ENCODE measurements around the gene C1R. TPM values are rescaled to one million over a fixed set of nuclear protein-coding genes. Genes with fewer than 3 reads are reported as not detected.
"Not testable (repeated sequence)": the region's sequence is repeated elsewhere in the genome, so short reads cannot be mapped to it uniquely, and the experiment has no call there.

C1R gene
- polyA plus RNA-seq, 1 of the 3 experiments (the other 2 are of a cell fraction), result 20.1 TPM

- Histone ChIP-seq H3K9ac (peak overlapping the region; percentile 83; the same call in 1 of the 2 replicates), H3K4me1 (ENCODE audit: control insufficient read depth in 1 of 2, insufficient read depth in 2 of 2, low read depth in 1 of 2, low read length in 1 of 2) (peaks cover 0 to 15% of the 10 kb centered on the region in 2 experiments; a peak in 1 of 4 replicates), H3F3A (replicated peaks; ENCODE audit: insufficient read depth) (no peaks in the 10 kb centered on the region), H3K4me2 (peak overlapping the region; percentile 80), H4K20me1 (ENCODE audit: insufficient read depth) (no peaks in the 10 kb centered on the region), H3K27me3 (ENCODE audit: insufficient read depth) (no peaks in the 10 kb centered on the region), H3K4me3 (ENCODE audit: low read depth in 2 of 2, low read length in 1 of 2) (peak overlapping the region; percentile 55 to 56), H3K79me2 (ENCODE audit: insufficient read depth) (no peaks in the 10 kb centered on the region), H3K36me3 (replicated peaks in 1 of 2; ENCODE audit: control insufficient read depth in 1 of 2, insufficient read depth in 2 of 2, low read length in 1 of 2) (peaks cover 0 to 5% of the 10 kb centered on the region in 2 experiments), H3K9me2 (no peaks in the 10 kb centered on the region), H3K27ac (ENCODE audit: low read depth in 2 of 2, low read length in 1 of 2) (peak overlapping the region; percentile 61 to 83; a peak in 3 of 4 replicates), H2AFZ (ENCODE audit: low read depth) (no peak overlapping the region), H3K9me3 (0 out of 2 replicates have a peak, but pooled peaks cover 6% of the 10 kb centered on the region)
- TF ChIP-seq YY1 (IDR thresholded peaks at IDR 0.05; ENCODE audit: low read depth), result no peak
- no peak for TF ChIP-seq JUND (IDR thresholded peaks at IDR 0.05)
- TF ChIP-seq CTCF (IDR thresholded peaks at IDR 0.05), result no peak
- no peak for TF ChIP-seq SMC3 (IDR thresholded peaks at IDR 0.05; ENCODE audit: low read depth, low read length)
- TF ChIP-seq RFX5 (IDR thresholded peaks at IDR 0.05; ENCODE audit: low read length), result no peak
- no peak for TF ChIP-seq MXI1 (IDR thresholded peaks at IDR 0.05; ENCODE audit: low read depth, low read length)
- TF ChIP-seq TEAD4 (IDR thresholded peaks at IDR 0.05; ENCODE audit: borderline replicate concordance, insufficient read depth), result no peak
- no peak for TF ChIP-seq FOXJ3 (CRISPR knock-in tag; IDR thresholded peaks at IDR 0.05)
- no peak for TF ChIP-seq FOXM1 (IDR thresholded peaks at IDR 0.05; ENCODE audit: low read depth)
- TF ChIP-seq RAD21 (IDR thresholded peaks at IDR 0.05; ENCODE audit: low read length), result no peak
- TF ChIP-seq ELF1 (IDR thresholded peaks at IDR 0.05), result no peak
- WGBS (ENCODE audit: low lambda C conversion rate), result 67% methylated on average over 3 of the region's 3 CpGs
- no peak for DNase-seq
- POLR2A ChIA-PET, result interaction anchor here (2.7 kb wide), 1 partner anchor 164 kb away, joined by 20 read pairs; the partner anchor contains the start of genes C12orf57 and RNU7-1
- CTCF ChIA-PET, result interaction anchor here (0.6 to 3.9 kb wide), 10 partner anchors 8 to 163 kb away, joined by 3 to 28 read pairs (median 7); partner anchors contain the start of genes C12orf57, C1R, C1S and LPCAT3
Measured at GRCh38 chr12:7107636-7108002, 15.4 kb upstream of the C1R start.

GRCh38 chr12:7107181-7107580, 14.9 kb upstream of the C1R start:
- POLR2A ChIA-PET, result interaction anchor here (2.7 kb wide), 1 partner anchor 163 kb away, joined by 20 read pairs; the partner anchor contains the start of genes C12orf57 and RNU7-1
- not testable (repeated sequence) for DNase-seq; H3K9me2 ChIP-seq; H3F3A ChIP-seq (replicated peaks; ENCODE audit: insufficient read depth); H3K9ac ChIP-seq; H3K27me3 ChIP-seq (ENCODE audit: insufficient read depth); H3K4me2 ChIP-seq; H2AFZ ChIP-seq (ENCODE audit: low read depth); H3K4me3 ChIP-seq (ENCODE audit: low read depth in 2 of 2, low read length in 1 of 2); H3K27ac ChIP-seq (ENCODE audit: low read depth in 2 of 2, low read length in 1 of 2); H3K9me3 ChIP-seq; H3K36me3 ChIP-seq (replicated peaks in 1 of 2; ENCODE audit: control insufficient read depth in 1 of 2, insufficient read depth in 2 of 2, low read length in 1 of 2); H3K79me2 ChIP-seq (ENCODE audit: insufficient read depth); H4K20me1 ChIP-seq (ENCODE audit: insufficient read depth)
- WGBS (ENCODE audit: low lambda C conversion rate), result 95% methylated on average over 5 of the region's 5 CpGs
- H3K4me1 ChIP-seq (ENCODE audit: control insufficient read depth in 1 of 2, insufficient read depth in 2 of 2, low read depth in 1 of 2, low read length in 1 of 2), result peaks cover 0 to 15% of the 10 kb centered on the region in 2 experiments; a peak in 1 of 4 replicates
- CTCF ChIA-PET, result interaction anchor here (0.6 to 3.9 kb wide), 7 partner anchors 11 to 163 kb away, joined by 3 to 28 read pairs (median 9); partner anchors contain the start of genes C12orf57, C1R, C1S and RNU7-1

All from SK-N-SH (cell line).